Inferior parietal cortex (tissue), 1 donor: ENCODE results near the gene ZNF662.
A peak's percentile ranks its signal among the peaks of the same experiment; 100 is the strongest.
"Not testable (repeated sequence)": the region's sequence is repeated elsewhere in the genome, so short reads cannot be mapped to it uniquely, and the experiment has no call there.

ENCODE experiments used
- DNase-seq: peaks from one replicate; pipeline ENCODE4 v3.0.0-alpha.2; 2016; ENCODE audit errors: extremely low spot score

ZNF662 gene

DNA sequence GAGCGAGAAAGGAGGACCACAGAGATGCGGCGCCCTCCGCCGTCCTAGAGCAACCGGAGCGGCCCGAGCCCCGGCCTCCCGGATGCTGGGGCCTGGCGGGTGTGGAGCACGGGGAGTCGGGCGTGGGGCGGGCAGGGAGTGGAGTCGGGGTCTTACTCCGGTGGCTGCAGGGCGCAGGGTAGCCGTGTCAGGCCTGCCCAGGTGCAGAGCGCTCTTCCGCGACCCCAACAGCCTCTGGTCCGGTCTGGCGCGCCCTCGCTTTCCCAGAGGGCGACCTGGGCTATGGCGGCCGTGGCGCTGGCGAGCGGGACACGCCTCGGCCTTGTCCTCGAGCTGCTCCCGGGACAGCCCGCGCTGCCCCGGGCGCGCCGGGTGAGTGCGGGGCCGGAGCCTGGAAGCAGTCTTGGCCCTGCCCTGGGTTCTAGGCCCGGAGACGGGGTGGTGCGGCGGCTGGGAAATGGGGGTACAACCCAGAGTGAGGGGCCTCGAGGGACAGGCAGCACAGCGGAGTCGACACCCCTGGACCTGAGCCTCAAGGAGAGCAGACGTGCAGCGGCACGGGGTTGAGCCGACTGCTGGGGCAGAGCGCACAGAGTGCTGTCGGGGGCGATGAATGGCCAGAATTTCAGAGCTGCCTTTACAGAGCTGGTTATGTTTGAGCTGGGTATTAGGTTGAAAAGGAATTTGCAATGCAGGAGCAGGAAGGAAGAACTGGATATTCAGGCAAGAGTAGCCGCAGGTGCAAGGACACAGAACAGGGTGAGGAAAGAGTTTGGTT, at the start of gene ZNF662:
TSS of gene ZNF662 (plus strand) at position 73 of the 778 bp plus-strand sequence. CDS start 1,973 bp downstream, outside the sequence.
- DNase-seq: peak; percentile 49

DNA sequence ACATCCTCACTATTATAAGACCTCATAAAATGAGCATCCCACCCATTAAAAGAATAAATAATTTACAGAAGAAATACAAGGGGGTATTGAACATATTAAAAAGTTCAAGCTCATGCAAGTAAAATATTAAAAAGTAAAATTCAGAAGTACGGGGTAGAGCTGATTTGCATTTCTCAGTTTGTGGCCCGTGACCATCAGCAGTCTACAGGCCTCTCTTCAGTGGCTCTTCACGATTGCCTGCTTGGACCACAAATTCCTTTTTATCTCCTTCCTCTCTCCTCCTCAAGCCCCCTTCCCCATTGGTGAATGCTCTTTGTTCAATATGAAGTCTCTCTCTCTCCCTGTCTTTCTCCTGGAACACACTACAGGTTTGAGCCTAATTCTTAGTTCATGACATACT, 49.4 kb upstream of the ZNF662 start:
- no peak for DNase-seq

DNA sequence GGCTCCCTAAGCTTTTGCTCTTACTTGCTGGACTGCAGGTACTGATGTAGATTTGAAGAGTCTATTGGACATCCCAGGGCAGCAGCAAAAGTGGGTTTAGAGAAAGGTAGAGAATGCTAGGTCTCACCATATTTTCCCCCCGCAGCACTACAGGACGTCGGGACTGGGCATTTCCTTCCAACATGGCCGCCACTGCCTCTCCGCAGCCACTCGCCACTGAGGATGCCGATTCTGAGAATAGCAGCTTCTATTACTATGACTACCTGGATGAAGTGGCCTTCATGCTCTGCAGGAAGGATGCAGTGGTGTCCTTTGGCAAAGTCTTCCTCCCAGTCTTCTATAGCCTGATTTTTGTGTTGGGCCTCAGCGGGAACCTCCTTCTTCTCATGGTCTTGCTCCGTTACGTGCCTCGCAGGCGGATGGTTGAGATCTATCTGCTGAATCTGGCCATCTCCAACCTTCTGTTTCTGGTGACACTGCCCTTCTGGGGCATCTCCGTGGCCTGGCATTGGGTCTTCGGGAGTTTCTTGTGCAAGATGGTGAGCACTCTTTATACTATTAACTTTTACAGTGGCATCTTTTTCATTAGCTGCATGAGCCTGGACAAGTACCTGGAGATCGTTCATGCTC, 41.5 kb upstream of the ZNF662 start:
- no peak for DNase-seq

DNA sequence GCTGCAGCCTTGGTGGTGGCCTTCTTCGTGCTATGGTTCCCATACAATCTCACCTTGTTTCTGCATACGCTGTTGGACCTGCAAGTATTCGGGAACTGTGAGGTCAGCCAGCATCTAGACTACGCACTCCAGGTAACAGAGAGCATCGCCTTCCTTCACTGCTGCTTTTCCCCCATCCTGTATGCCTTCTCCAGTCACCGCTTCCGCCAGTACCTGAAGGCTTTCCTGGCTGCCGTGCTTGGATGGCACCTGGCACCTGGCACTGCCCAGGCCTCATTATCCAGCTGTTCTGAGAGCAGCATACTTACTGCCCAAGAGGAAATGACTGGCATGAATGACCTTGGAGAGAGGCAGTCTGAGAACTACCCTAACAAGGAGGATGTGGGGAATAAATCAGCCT, 40.7 kb upstream of the ZNF662 start:
- no peak for DNase-seq

DNA sequence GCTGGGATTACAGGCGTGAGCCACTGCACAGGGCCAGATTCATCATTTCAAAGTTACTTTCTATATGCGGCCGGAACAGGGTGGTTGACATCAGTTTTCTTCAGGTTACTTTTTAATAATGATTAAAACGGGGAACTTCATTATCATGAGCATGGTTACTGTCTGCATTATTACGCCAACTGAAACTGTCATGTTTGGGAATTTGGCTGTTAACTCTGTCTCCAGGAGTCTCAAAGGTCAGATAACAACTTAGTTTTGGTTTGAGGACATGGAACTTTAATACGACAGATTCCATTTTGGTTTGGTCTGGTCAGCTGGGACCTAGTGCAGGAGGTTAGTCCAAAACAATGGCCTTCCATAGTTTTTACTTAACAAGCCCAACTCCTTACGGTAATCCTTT, 38.8 kb upstream of the ZNF662 start:
- no peak for DNase-seq

DNA sequence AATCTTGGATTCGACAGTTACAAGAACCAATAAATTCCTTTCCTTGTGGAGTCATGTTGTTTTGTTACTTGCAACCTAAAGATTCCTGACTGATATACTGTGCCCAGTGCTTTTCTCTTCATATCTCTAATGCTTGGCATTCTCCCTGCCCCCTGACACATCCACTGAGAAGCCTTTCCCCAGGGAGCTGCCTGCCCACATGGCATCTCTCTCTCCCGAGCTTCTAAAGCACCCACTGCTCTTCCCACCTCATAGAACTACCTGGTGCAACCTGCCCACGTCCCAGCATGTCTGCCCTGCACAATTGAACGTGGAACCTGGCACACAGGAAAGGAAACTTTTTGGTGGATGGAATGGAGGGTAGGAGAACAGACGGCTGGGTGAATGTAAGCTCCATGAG, 37.1 kb upstream of the ZNF662 start:
- DNase-seq: no peak

DNA sequence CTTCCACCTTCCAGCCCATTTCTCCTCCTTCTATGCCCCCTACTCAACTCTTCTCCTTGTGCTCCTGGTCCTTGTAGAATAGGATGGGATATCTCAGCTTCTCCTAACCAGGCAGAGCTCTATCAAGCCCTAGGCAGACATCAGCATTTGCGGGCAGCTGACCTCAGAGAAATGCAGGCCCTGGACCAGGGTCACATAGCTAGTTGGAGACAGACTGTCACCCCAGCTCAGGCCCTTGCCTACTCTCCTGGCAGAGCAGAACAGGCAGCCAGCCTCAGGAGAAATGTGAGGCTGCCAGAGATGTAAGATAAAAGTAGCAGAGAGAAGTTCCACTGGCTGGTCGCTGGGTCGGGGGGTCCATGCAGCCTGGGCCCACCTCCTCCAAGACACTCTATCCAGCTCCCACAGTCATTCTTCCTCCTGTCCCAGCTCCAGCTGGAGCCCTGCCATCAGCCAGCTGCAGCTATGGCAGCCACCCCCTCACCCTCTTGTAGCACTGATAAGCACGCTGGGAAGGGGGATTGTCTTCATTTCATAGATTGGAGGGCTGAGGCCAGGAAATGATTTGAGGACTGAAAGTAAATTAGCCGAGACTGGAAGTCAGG, 34.2 kb upstream of the ZNF662 start:
- DNase-seq: no peak

DNA sequence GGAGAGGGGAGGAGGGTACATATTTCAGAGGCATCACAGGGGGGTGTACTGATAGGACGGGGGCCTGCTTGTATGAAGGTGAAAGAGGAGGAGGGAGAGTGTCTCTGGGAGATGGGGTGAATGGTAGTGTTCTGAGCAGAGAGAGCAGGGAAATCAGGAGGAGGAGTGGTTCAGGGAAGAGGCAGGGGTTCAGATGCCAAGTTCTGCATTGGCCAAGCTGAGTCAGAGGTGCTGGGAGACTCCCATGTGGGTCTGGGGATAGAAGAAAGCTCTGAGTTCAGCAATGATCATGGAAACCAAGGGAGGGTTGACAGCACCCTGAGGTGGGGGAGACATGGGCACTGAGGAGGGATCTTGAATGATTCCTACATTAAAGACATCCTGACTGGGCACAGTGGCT, 33.2 kb upstream of the ZNF662 start:
- DNase-seq: no peak

DNA sequence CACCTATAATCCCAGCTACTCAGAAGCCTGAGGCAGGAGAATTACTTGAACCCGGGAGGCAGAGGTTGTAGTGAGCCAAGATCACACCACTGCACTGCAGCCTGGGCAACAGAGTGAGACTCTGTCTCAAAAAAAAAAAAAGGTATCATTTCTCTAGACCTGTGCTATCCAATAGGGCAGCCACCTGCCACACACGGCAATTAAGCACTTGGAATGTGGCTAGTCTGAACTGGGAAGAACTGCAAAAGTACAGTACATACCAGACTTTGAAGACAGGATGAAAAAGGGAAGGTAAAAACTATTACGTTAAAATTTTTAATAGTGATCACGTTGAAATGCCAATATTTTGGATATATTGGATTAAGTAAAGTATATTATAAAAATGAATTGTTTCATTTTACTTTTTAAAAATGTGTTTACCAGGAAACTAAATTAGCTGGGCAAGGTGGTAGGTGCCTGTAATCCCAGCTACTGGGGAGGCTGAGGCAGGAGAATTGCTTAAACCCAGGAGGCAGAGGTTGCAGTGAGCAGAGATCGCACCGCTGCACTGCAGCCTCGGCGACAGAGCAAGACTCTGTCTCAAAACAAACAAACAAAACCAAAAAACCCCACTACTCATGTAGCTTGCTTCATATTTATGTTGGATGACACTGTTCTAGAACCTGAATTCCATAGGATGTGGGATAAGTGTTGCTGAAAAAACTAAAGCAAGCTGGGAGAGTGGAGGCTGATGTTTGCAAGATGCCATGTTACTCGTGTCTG, 32.5 kb upstream of the ZNF662 start:
- DNase-seq: no peak

DNA sequence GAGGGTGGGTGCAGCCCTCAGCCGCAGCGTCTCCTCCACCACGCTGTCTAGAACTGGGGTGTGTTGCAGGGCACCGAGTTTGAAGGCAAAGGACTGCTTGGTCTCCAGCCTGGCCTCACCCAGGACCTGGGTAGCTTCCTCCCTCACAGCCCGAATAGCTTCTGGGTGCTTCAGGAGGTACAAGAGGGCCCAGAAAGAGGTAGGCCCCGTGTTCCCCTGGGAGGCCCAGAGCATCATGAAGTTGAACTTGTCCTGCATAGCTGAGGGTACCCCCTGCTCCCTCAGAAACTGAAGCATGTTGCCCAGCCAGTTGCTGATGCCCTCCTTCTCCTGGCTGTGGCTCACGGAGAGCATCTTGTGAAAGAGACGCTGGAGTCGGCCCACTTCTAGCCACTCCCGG, 31.2 kb upstream of the ZNF662 start:
- DNase-seq: no peak

DNA sequence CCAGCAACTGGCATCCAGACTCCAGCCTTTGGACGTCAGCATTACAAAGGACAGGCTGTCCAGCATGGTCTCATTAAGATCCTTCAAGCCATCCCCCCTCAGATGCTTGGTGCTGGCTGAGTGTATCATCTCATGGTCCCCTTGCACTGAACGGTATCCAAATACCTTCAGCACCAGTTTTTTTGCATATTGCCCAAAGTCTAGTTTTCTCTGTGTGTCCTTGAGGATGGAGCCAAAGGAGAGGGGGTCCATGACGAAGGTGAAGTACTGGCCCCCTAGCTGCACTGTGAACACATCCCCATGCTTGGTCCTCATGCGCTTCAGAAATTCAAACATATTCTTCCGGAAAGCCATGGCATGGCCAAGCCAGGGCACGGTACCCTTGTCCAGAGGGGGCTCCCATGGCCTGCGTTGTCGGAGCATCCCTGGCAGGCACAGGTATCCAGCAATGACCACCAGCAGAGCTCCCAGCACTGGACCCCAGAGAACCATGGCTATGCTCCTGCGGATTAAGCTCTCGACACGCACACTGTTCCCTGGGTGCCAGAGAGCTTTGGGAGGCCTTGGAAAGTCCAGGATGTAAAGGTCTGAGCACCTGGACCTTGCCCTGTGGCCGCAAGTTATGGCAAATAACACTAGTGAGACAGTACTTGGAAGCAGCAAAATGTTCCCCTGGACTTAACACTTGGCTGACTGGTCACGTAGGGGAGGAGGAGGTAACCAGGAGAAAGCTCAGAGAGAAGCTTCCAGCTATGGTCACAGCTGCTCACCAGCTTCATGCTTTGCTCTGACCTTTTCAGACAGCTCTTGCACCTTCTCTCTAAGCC, 30.4 kb upstream of the ZNF662 start, which contains the start of gene CYP8B1:
TSS of gene CYP8B1 (minus strand) at position 555 of the 827 bp plus-strand sequence. CDS start at position 492, 63 bp downstream.
- DNase-seq: no peak

DNA sequence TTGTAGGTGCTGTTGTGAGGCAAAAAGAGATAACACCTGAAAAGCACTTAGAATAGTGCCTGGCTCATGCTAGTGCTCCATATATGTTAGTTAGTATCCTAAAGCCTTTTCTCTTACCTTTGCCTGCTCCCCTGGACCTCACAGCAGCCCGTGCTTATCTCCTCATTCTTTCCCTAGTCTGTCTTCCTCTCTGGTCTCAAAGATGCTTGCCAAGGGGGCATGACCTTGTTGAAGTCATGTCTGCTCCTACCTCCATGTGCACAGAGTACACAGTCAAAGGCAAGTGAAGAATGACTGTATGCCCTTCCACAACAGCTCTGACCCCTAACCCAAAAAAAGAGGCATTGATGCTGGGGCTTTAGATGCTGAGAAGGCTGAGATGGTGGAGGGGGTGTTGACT, 29.5 kb upstream of the ZNF662 start:
- no peak for DNase-seq

DNA sequence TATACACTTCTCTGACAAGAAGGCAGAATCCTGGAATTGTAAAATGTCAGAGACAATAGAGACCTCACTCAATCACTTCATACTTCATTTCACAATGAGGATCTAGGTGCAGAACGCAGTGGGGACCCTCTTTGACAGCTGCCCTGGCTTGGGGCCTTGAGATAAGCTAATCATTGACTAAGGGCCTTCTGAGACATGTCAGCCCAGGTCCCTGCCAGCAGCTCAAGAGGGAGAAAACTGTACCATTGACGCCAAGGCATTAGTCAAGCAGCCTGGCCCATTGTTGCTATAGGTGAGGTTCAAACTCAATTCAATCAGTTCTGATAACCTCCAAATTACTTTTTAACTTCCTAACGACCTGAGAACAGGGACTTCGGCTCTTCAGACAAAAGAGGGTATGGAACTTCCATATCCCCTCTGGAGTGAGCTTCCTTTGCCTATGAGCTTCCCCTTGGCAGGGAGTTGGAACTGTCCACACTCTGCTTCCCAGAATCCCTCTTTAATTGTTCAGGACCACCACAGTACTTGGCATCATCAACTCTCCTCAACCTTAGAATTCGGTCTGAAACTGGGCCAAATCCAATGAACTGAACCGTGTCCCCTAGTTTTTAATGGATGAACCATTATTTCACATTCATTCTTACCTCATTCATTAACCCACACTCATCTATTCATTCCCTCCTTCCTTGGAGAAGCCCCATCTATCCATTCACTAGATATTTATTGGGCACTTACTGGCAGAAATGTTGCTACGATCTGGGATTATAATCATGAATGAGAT, 28.8 kb upstream of the ZNF662 start:
- no peak for DNase-seq

DNA sequence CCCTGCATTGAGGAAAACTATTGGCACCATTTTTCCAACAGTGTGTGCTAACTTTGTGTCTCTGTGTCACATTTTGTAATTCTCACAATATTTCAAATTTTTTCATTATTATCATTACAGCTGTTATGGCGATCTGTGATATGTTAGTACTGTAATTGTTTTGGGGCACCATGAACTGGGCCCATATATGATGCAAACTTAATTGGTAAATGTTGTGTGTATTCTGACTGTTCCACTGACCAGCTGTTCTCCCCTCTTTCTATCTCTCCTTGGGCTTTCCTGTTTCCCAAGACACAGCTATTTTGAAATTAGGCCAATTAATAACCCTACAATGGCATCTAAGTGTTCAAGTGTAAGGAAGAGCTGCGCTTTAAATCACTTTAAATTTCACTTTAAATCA, 28.1 kb upstream of the ZNF662 start:
- DNase-seq: no peak

DNA sequence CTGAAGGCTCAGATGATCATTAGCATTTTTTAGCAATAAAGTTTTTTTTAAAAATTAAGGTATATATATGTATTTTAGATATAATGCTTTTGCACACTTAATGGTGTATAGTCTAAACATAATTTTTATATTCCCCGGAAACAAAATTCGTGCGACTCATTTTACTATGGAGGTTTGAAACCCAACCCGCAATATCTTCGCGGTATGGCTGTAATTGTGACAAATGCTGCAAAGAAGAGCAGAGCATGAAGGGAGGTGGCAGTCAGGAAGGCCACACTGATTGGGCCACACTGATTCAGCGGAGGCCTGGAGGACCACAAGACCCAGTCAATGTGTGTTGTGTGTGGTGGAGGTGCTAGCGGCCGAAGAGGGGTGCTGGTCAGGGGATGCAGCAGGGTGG, 25.8 kb upstream of the ZNF662 start:
- DNase-seq: no peak

DNA sequence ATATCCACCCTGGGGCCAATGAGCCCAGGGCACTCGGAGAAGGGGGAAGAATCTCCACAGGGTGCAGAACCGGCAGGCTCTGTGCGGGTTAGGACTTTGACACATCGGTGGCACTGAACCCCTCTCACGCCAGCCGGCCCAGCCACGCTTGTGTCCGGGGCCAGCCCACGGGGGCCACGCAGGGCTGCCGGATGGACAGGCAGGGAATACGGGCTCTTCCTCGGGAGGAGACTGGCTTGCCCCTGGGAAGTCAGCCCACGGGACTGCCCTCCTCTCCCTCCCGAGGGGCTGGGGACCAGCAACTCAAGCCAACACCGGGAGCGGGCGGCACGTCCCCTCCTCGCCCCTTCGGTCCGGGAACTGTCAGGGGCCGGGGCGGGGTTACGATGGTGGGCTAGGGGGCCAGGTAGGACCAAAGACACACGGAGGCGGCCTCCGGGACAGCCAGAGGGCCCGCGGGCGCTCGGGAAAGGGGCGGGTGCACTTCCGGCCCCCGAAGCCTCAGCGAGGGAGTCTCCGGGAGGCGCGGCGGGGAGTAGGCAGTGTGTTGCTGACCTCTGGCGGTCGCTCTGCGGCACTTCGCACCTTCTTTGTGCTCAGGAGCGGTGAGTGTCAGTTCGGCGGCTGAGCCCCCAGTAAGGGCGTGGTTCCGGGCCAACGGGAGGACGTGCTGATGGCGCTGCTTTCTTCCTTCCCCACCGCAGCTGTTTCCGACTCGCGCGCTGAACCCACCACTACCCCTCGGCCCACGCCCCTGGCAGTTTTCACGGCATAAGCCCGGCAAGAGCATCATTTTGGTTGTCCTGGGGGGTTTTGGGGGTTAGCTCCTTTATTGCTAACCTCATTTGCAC, 25.1 kb upstream of the ZNF662 start:
- DNase-seq: peak; percentile 77

DNA sequence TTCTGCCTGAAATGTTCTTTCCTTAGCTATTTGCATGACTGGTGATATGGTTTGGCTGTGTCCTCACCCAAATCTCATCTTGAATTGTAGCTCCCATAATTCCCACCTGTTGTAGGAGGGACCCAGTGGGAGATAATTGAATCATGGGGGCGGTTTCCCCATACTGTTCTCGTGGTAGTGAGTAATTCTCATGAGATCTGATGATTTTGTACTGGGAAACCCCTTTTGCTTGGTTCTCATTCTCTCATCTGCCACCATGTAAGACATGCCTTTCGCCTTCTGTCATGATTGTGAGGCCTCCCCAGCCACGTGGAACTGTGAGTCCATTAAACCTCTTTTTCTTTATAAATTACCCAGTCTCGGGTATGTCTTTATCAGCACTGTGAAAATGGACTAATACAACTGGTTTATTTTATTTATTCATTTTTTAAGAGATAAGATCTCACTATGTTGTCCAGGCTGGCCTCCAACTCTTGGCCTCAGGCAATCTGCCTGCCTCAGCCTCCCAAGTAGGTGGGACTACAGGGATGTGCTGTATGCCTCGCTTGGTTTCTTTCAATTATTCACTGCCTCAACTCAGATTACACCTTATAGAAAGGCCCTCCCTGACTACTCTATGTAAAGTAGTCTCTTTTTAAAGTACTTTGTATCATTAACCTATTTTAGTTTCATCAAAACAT, 22.6 kb upstream of the ZNF662 start:
- not testable (repeated sequence) for DNase-seq

DNA sequence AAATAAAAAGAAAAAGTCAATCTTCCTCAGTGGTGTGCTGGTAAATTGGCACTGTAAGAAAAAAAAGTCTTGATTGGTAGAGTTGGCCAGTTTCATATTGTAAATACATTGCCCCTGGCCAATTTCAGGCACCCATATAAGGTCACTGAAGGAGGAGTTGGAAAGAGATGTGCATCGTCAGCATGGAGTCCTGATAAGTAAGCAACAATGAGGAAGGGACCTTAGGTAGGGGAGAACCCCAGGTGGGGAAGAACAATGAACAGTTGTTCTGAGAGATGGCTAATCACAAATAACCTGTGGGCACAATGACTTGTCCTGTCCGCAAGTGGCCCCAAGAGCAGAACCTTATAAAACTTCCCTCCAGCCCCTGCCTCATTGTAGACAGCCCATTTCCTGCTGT, 21.6 kb upstream of the ZNF662 start:
- no peak for DNase-seq

DNA sequence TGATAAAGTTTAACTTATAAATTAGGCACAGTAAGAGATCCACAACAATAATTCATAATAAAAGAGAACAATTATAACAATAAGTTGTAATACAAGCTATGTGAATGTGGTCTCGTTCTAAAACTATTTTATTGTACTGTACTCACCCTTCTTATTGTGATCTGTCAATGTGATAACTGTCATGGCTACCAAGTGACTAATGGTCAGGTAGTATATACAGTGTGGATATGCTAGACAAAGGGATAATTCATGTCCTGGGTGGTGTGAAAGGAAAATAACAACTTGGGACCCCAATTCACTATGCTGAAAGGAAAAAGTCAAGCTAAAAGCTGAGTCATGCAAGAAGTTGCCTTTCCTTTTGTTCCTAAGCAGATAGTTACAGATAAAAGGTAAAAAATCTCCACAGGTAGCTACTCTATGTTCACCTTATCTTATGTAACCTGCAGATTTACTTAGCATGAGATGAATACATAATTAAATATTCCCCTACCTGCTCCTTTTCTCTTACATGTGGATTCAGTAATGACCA, 19.6 kb upstream of the ZNF662 start:
- no peak for DNase-seq
